ENCODE data around the gene PELI3. TPM values are rescaled to one million over a fixed set of nuclear protein-coding genes. Genes with fewer than 3 reads are reported as not detected.
A peak's percentile ranks its signal among the peaks of the same experiment; 100 is the strongest.

The PELI3 gene
- total and polyA plus RNA-seq, 10 of the 15 experiments (the other 5 are each of a cell fraction or from before 2014, with no cell fraction given) = 0.14 to 1.5 (median 0.66) TPM

- peak; percentile 38 for TF ChIP-seq HCFC1 (IDR thresholded peaks at IDR 0.05; ENCODE audit: low read length)
- TF ChIP-seq NR2C1 (IDR thresholded peaks at IDR 0.05) = 0 out of 2 replicates have a peak, but pooled peaks have one; percentile 14
- TF ChIP-seq YY1 (IDR thresholded peaks at IDR 0.05; ENCODE audit: low read depth, low read length) = peak; percentile 19; the same call in 1 of the 2 replicates
- peak; percentile 48 for TF ChIP-seq MEF2B (IDR thresholded peaks at IDR 0.05; ENCODE audit: partially characterized antibody, poor library complexity, severe bottlenecking)
Measured at GRCh38 chr11:66480117-66480938, 13.6 kb downstream of the PELI3 start, which contains the start of gene DPP3 (continued).

GRCh38 chr11:66484806-66485380, 18.2 kb downstream of the PELI3 start:
- Histone ChIP-seq H3K79me2 (ENCODE audit: control insufficient read depth, insufficient read depth, low read length) (peaks cover 13% of the 10 kb centered on the region), H3K4me2 (ENCODE audit: control insufficient read depth, insufficient read depth) (no peak overlapping the region), H3K9ac (ENCODE audit: control insufficient read depth, insufficient read depth, low read length) (no peak overlapping the region), H3K27me3 (replicated peaks in 1 of 2; ENCODE audit: control insufficient read depth in 2 of 2, insufficient read depth in 2 of 2, low read length in 1 of 2) (no peaks in the 10 kb centered on the region), H3K36me3 (ENCODE audit: control insufficient read depth in 2 of 2, insufficient read depth in 2 of 2, low read length in 1 of 2) (peaks cover 13 to 14% of the 10 kb centered on the region in 2 experiments; a peak in 3 of 4 replicates), H3K9me3 (replicated peaks; ENCODE audit: control insufficient read depth, insufficient read depth, low read length) (no peaks in the 10 kb centered on the region), H3K27ac (ENCODE audit: control insufficient read depth, insufficient read depth) (no peak overlapping the region), H3K4me1 (ENCODE audit: control insufficient read depth, insufficient read depth, low read length) (peaks cover 6% of the 10 kb centered on the region), H4K20me1 (ENCODE audit: control insufficient read depth, insufficient read depth) (no peaks in the 10 kb centered on the region), H3K4me3 (no peak overlapping the region), H2AFZ (ENCODE audit: control insufficient read depth, low read depth, low read length) (no peak overlapping the region)
- no TSS peak for BruUV-seq (replicated peaks)
- WGBS (ENCODE audit: insufficient coverage, insufficient replicate concordance, low lambda C conversion rate, missing lambda C conversion rate) = 69% methylated on average over 7 of the region's 7 CpGs
- ATAC-seq = no peak
- ChIA-PET SMC1A (ENCODE audit: uncharacterized antibody, unreplicated experiment) (interaction anchor here (1.8 kb wide), 1 partner anchor 96 kb away, joined by 4 read pairs; no protein-coding TSS in a partner anchor), RAD21 (ENCODE audit: unreplicated experiment) (interaction anchor here (1.2 to 1.4 kb wide), 2 partner anchors 76 to 194 kb away, joined by 3 read pairs; no protein-coding TSS in a partner anchor), POLR2A (interaction anchor here (1.1 kb wide), 1 partner anchor 25 kb away, joined by 3 read pairs; no protein-coding TSS in a partner anchor), CTCF (interaction anchor here (0.6 to 1.8 kb wide), 4 partner anchors 19 to 194 kb away, joined by 3 to 7 read pairs (median 4); partner anchors contain the start of gene PELI3)
- no peak for DNase-seq (ENCODE audit: low read depth, low spot score)
- no peak for FAIRE-seq
- intact Hi-C loops (cut with micrococcal nuclease; ENCODE audit: unreplicated experiment) = no loop called here
- in situ Hi-C loops (cut with MboI) = no loop called here
- TF ChIP-seq TCF3 (IDR thresholded peaks at IDR 0.05; ENCODE audit: borderline replicate concordance, insufficient read depth, low read depth, low read length) = no peak
- no peak for TF ChIP-seq TARDBP (IDR thresholded peaks at IDR 0.05; ENCODE audit: borderline replicate concordance)
- TF ChIP-seq NR2C1 (IDR thresholded peaks at IDR 0.05) = no peak
- no peak for TF ChIP-seq E2F4 (IDR thresholded peaks at IDR 0.05; ENCODE audit: low read depth, low read length)
- TF ChIP-seq E4F1 (IDR thresholded peaks at IDR 0.05; ENCODE audit: borderline replicate concordance, partially characterized antibody) = no peak
- TF ChIP-seq RB1 (IDR thresholded peaks at IDR 0.05; ENCODE audit: borderline replicate concordance) = no peak
- no peak for TF ChIP-seq SRF (IDR thresholded peaks at IDR 0.05; ENCODE audit: low read depth in 2 of 2, low read length in 2 of 2)
- TF ChIP-seq NKRF (conservative IDR thresholded peaks at IDR 0.05) = no peak
- TF ChIP-seq CBFB (IDR thresholded peaks at IDR 0.05; ENCODE audit: low read depth) = no peak
- TF ChIP-seq KDM1A (IDR thresholded peaks at IDR 0.05; ENCODE audit: borderline replicate concordance) = no peak
- TF ChIP-seq ZNF217 (IDR thresholded peaks at IDR 0.05) = no peak
- no peak for TF ChIP-seq GATAD2B (conservative IDR thresholded peaks at IDR 0.05; ENCODE audit: low read depth)
- no peak for TF ChIP-seq ZNF24 (IDR thresholded peaks at IDR 0.05)

Measured in GM12878 (cell line).